Prostate gland (tissue), 2 donors: Measurements from ENCODE around the gene LDLRAD4.

Experiments used
- CTCF ChIP-seq, 4 experiments: fragments of 200-600 bp in 2 of 4; fragments of 450-650 bp in 2 of 4; sonication (generic) in 2 of 4; IDR thresholded peaks; 1 replicate in 3 of 4; 2 replicates in 1 of 4; pipeline ENCODE4 v1.5.1; 2016 to 2019; ENCODE audit warnings: antibody characterized with exemption in 4 of 4, mild to moderate bottlenecking in 2 of 4, moderate library complexity in 2 of 4
- POLR2AphosphoS5 ChIP-seq: sonication (generic); formaldehyde crosslinking; IDR thresholded peaks from one replicate; pipeline ENCODE4 v1.6.1; 2017; ENCODE audit warnings: antibody characterized with exemption

GRCh38 chr18:13369756-13370510 lies 151.4 kb downstream of the LDLRAD4 start:
- TF ChIP-seq CTCF (IDR thresholded peaks at IDR 0.05) (no peak), POLR2AphosphoS5 (peak; percentile 77)
